Stimulated activated CD4-positive, alpha-beta T cell treated with anti-CD3 and anti-CD28 coated beads, Interleukin-4, amount 100 ng/mL, for 1 hour (primary cell): ENCODE results near the gene KRT33A.

Experiments used
- DNase-seq: peaks from one replicate; pipeline ENCODE4 v3.0.0-alpha.2; 2020

Gene KRT33A

DNA sequence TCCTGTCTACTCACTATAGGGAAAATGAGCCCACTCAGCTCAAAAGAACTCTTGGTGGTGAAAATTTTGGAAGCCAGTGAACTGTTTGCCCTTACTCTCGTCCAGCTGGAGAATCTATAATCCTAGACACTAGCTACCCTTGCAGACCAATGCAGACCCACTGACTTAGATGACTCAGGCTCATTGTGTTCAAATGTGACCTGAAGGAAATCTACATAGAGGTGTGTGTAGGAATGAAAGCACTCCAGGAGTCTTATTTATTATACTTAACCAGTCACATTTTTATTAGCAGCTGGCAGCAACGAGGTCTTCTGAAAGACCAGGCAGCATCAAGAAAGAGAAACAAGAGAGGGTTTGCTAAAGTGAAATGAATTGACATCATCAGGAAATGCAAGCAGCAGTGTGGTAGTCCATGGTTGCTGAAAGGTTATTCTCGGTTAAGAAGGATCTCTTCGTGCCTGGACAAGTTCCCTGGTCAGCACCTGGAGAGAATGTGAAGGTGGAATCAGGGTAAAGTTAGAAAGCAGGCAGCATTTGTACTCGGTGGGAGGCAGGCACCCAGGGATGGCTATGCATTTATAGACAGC, 49.3 kb downstream of the KRT33A start:
- DNase-seq, result no peak

DNA sequence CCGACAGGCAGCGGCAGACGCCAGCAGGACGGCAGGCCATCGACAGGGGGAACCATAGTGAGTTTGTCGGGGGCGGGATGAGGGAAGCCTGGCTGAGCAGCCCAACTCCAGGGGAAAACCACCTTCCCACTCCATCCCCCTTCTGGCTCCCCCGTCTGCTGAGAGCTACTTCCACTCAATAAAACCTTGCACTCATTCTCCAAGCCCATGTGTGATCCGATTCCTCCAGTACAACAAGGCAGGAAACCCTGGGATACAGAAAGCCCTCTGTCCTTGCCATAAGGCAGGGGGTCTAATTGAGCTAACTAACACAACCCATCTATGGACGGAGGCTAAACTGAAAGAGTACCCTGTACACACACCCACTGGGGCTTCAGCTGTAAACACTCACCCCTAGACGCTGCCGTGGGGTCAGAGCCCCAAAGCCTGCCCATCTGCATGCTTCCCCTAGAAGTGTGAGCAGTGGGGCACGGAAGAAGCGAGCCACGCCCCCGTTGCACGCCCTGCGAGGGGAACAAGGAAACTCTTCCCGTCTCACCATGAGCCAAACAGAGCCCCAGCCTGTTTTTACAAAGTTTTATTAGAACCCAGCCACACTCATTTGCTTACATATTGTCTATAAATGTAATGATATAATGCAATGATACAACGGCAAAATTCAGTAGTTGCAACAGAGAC, 52.0 kb downstream of the KRT33A start:
- DNase-seq, result no peak

DNA sequence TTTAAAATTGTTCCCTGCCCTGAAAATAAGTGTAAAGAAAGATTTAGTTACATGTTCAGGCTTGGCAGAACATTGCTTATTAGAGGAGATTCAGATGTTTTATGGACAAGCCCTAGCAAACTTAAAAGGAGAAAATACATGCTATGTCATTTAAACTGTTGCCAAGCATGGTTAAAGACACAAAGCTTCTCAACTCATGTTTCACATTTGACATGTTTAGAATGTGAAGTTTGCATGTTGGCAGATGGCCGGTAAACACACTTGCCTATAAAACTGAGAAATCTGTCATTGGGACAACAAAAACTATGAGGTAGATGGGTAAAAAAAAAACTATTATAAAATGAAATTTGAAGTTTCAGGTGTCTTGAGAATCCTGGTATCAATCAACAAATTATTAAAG, 53.8 kb downstream of the KRT33A start:
- DNase-seq, result no peak
